Erythroblast (primary cell): ENCODE measurements around the gene CDHR2.

Experiments
- GATA1 ChIP-seq: IDR thresholded peaks from 2 replicates; pipeline ENCODE4 v1.6.1; 2011; ENCODE audit warnings: low read depth, mild to moderate bottlenecking, control low read depth, low read length, moderate library complexity
- POLR2A ChIP-seq: IDR thresholded peaks from 2 replicates; pipeline ENCODE4 v1.6.1; 2011; ENCODE audit warnings: mild to moderate bottlenecking, low read length

GRCh38 chr5:176631383-176632200 lies 82.5 kb downstream of the CDHR2 start:
- no peak for TF ChIP-seq POLR2A
- TF ChIP-seq GATA1: no peak
